AG20443 (cell line): Measurements from ENCODE around the gene EDEM2.
A peak's percentile ranks its signal among the peaks of the same experiment; 100 is the strongest.
"Not testable (repeated sequence)": the region's sequence is repeated elsewhere in the genome, so short reads cannot be mapped to it uniquely, and the experiment has no call there.

Experiments used
- DNase-seq: peaks from one replicate; pipeline ENCODE4 v3.0.0; 2012; ENCODE audit warnings: low spot score, mixed read lengths

Gene EDEM2

GRCh38 chr20:35129647-35130069 is 17.5 kb downstream of the EDEM2 start:
- DNase-seq: no peak

- no peak for DNase-seq
Measured at GRCh38 chr20:35125753-35126152, 21.4 kb downstream of the EDEM2 start.

DNA sequence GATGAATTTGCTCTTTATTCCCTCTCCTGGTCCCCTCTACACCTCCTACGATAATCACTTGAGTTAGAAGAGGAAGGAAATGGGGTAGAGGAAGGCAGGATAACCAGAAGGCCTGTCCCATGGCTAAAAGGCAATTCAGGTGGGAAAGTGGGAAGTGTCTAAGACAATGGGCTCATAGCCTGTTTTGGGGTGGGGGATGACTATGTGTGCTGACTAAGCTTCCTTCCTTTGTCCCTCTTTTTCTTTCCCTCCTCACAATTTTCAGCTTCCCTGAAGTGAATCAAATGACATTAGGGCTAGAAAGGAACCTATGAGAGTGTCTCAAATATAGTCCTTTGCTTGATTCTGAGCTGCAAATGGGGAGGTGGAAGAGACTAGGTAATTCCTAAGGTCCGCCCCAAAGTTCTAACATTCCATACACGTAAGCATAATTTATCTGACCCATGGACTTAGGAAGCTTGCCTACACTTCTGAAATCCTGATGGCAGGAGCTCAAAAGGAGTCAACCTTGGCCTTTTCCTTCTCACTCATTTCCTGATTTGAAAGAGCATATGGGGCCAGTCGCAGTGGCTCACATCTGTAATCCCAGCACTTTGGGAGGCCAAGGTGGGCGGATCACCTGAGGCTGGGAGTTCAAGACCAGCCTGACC is 24.3 kb downstream of the EDEM2 start:
- no peak for DNase-seq

DNA sequence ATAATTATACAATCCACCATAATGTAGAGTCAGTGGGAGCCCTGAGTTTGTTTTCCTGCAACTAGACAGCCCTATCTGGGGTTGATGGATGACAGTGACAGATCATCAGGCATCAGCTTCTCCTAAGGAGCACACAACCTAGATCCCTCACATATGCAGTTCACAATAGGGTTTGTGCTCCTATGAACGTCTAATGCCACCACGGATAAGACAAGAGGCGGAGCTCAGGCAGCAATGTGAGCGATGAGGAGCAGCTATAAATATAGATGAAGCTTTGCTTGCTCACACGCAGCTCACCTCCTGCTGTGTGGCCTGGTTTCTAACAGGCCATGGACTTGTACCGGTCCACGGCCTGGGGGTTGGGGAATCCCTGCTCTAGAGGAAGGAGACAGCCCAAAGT is 25.9 kb downstream of the EDEM2 start:
- DNase-seq: no peak

DNA sequence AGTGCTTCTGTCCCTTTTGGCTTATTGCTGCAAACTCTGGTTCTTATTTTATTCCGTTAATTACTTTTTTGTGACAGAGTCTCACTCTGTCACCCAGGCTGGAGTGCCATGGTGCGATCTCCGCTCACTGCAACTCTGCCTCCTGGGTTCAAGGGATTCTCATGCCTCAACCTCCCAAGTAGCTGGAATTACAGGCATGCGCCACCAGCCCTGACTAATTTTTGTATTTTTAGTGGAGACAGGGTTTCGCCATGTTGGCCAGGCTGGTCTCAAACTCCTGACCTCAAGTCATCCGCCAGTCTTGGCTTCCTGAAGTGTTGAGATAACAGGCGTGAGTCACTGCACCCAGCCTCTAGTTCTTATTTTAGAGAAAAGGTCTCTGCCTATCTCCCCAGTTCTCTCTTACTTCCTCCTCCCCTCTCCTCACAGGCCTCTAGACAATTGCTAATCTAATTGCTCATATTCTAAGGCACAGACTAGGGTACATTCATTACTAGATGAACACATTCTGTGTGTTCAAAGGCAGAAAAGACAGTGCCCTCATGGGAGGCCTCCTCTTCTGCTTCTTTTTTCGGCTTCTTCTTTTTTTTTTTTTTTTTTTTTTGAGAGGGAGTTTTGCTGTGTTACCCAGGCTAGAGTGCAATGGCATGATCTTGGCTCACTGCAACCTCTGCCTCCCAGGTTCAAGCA is 27.0 kb downstream of the EDEM2 start:
- no peak for DNase-seq

- DNase-seq: no peak
Measured at GRCh38 chr20:35117629-35118028, 29.5 kb downstream of the EDEM2 start.

- DNase-seq: no peak
Measured at GRCh38 chr20:35117196-35117595, 29.9 kb downstream of the EDEM2 start.

DNA sequence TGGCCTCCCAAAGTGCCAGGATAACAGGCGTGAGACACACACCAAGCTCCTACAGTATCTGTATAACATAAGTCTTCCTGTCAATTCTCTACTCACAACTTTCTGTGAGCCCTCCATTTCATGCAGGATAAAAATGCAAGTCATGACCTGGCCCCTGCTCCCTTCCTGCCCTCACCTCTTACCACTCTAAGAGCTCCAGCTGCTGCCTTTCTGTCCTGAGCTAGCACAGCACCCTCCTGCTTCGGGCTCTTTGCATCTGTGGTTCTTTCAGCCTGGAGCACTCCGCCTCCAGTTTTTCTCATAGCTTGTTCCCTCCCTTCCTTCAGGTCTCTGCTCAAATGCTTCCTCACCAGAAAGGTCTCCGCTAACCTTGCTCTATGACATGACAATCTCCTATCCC is 30.9 kb downstream of the EDEM2 start:
- DNase-seq: no peak

GRCh38 chr20:35115606-35116005 is 31.5 kb downstream of the EDEM2 start:
- no peak for DNase-seq

- DNase-seq: not testable (repeated sequence)
Measured at GRCh38 chr20:35112276-35112675, 34.9 kb downstream of the EDEM2 start.

DNA sequence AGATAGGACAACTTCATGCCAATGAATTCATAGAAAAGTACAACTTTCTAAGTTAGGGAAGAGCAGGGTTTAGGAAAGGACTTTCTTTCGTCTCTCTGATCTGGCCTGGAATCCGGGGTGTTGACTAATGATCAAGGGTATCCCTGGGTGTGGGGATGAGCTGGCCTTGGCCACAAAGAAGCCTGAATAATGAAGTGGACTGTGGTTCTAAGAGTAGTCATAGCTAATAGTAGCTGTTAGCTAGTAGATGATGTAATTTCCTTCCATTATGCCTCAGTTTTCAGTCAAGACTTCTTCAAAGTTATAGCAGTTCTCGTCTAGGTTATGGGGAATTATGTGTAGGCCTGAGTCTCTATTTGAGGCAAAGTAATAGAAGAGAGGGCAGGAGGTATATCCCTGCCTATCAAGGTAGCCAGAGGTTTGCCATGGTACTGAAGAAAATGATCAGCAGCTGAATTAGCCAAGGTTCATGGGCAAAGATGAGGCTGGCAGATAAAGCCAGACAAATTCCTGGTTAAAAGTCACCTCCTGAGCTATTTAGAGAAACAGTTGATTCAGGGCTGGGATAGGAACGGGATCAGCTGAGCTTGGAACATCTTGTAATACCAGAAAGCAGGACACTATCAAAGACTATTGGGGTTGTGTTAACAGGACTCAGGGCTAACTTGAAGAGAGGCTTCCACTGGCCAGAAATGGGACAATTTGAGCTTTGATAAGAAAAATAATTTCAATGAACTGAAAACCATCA is 35.8 kb downstream of the EDEM2 start:
- peak; percentile 90 for DNase-seq

DNA sequence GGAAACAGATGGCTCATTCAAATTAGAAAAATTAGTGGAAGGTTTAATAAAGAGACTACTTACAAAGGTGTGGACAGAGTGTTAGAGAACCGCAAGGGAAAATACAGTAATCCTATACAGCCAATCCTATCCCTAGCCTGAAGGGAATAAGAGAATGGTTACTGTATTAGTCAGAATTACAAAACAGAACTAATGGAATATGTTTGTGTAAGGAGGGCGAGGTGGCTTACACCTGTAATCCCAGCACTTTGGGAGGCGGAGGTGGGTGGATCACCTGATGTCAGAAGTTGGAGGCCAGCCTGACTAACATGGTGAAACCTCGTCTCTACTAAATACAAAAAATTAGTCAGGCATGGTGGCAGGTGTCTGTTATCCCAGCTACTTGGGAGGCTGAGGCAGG is 38.2 kb downstream of the EDEM2 start:
- no peak for DNase-seq

GRCh38 chr20:35106827-35107380 is 40.2 kb downstream of the EDEM2 start:
- no peak for DNase-seq

GRCh38 chr20:35104685-35105295 is 42.3 kb downstream of the EDEM2 start:
- no peak for DNase-seq

GRCh38 chr20:35101620-35102019 is 45.5 kb downstream of the EDEM2 start:
- DNase-seq: no peak

DNA sequence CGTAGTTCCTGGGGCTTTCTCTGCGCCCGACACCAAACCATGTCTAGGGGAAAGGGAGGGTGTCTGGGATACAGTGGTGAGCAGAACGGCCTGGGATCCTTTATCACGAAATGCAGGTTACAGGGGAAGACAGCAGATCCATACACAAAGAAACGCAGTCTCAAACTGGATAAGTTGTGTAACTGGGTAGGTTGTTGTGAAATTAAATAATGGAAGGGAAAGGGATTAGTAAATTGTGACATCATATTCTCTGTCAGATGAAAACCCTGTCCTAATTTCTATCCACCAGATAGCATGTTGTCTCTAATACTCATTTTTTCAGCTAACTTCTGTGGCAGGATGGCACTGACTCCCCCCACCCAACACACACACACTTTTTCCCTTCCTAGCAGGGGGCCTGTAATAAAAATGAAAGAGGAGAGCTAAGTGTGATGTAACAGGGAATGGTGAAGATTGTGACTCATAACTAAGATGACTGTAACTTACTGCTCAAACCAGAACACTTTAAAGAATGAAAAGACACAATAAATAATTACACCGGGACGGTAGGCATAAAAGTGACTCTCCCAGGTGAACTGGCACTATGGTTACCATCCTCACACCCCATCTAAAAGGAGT is 53.8 kb downstream of the EDEM2 start:
- peak; percentile 57 for DNase-seq

DNA sequence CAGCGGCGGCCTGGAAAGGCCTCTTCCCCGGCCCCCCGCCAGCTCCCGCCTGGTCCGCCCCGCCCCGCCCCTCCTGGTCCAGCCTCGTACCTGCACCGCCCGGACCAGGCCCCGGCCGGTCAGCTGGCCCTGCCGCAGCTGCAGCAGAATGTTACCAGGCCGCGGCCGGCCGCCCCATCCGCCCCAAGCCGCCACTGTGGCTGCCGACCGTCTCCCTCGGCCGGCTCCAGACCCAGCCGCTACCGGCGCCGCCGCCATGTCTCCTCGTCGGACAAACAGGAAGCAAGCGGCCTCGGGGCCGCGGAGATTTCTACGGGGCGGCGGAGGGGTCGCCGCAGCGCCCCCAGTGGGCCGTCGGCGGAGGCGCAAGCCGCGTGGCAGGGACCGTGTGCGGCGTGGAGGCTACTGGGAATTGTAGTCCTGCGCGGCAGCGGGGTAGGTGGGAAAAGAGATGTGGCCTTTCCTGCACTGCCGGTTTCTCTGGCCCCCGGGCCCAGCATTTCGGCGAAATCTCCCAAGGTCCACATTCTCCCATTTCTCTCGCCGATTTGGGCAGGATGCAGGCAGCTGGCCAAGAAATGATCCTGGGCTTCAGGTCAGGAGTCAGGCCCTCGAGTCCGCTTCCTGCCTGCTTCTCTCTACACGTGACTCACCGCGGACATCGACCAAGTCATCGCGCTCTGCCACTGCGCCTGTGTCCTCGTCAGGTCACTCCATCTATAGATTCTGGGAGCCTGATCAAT is 54.4 kb downstream of the EDEM2 start, which contains the start of gene TRPC4AP:
TSS of gene TRPC4AP (minus strand) at position 284 of the 743 bp plus-strand sequence. CDS start at position 258, 26 bp downstream.
- DNase-seq: peak; percentile 95

DNA sequence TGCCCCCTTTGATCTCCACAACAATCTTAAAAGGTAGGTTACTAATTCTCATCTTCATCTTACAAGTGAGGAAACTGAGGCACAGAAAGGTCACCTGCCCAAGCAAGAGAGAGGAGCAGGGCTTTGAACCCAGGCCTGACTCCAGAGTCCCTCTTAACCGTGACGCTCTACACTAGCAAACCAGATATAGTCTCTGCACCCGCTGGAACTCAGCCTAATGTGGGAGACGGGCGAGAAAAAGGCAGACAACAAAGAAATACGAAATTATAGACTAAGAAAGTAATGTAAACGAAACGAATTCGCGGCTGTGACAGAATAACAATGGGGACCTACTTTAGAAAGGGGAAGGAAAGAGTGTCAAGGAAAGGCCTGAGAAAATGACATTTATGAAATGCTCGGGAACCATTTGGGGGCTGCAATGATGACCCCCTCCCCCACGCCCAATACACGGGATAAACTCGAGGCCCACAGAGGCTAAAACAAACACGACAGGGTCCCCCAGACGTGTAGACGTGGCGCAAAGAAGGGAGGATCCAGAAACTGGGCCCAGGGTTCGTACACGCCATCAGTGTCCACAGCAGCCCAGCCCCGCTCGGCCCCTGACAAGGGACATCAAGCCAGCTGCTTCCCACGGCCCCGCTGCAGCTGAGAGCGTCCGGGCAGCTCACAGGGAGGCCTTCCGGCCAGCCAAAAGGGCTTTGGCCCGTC is 55.2 kb downstream of the EDEM2 start:
- peak; percentile 31 for DNase-seq

- no peak for DNase-seq
Measured at GRCh38 chr20:35088231-35089145, 58.6 kb downstream of the EDEM2 start.
